Smooth muscle cell (in vitro differentiated cells): ENCODE measurements around the gene SP140L. TPM values are rescaled to one million over a fixed set of nuclear protein-coding genes. Genes with fewer than 3 reads are reported as not detected.

Source experiments
- DNase-seq: peaks from one replicate; lab custom pipeline; 2025; ENCODE audit not compliant: unreplicated experiment; lab: John Stamatoyannopoulos, UW
- H2AFZ ChIP-seq: fragments of 200-600 bp; sonication (generic); 2 replicates; pipeline ENCODE4 v1.6.0; 2016; ENCODE audit warnings: antibody characterized with exemption, low read depth, mild to moderate bottlenecking
- H3F3A ChIP-seq: fragments of 200-600 bp; sonication (generic); 2 replicates; pipeline ENCODE4 v1.6.0; 2017; ENCODE audit warnings: antibody characterized with exemption, low read depth
- H3K27ac ChIP-seq: fragments of 200-600 bp; sonication (generic); 2 replicates; pipeline ENCODE4 v1.5.1; 2016; ENCODE audit warnings: low read depth, mild to moderate bottlenecking
- H3K27me3 ChIP-seq: fragments of 200-600 bp; sonication (generic); 2 replicates; pipeline ENCODE4 v1.6.1; 2016; ENCODE audit warnings: low read depth, mild to moderate bottlenecking
- H3K36me3 ChIP-seq: fragments of 200-600 bp; sonication (generic); 2 replicates; pipeline ENCODE4 v1.5.1; 2016; ENCODE audit warnings: low read depth
- H3K4me1 ChIP-seq: fragments of 200-600 bp; sonication (generic); 2 replicates; pipeline ENCODE4 v1.5.1; 2016; ENCODE audit warnings: low read depth
- H3K4me2 ChIP-seq: fragments of 200-600 bp; sonication (generic); 2 replicates; pipeline ENCODE4 v1.6.0; 2016; ENCODE audit warnings: mild to moderate bottlenecking
- H3K4me3 ChIP-seq: fragments of 200-600 bp; sonication (generic); 2 replicates; pipeline ENCODE4 v1.5.1; 2016; ENCODE audit warnings: mild to moderate bottlenecking
- H3K79me2 ChIP-seq: fragments of 200-600 bp; sonication (generic); 2 replicates; pipeline ENCODE4 v1.6.0; 2016; ENCODE audit warnings: low read depth, mild to moderate bottlenecking
- H3K9ac ChIP-seq: fragments of 200-600 bp; sonication (generic); 2 replicates; pipeline ENCODE4 v1.6.0; 2016; ENCODE audit warnings: low read depth
- H3K9me3 ChIP-seq: fragments of 200-600 bp; sonication (generic); replicated peaks from 2 replicates; pipeline ENCODE4 v1.5.1; 2016; ENCODE audit warnings: low read depth
- H4K20me1 ChIP-seq: fragments of 200-600 bp; sonication (generic); 2 replicates; pipeline ENCODE4 v1.6.0; 2016; ENCODE audit warnings: low read depth
- CTCF ChIP-seq: fragments of 200-600 bp; sonication (generic); IDR thresholded peaks from 2 replicates; pipeline ENCODE4 v1.5.1; 2017; ENCODE audit warnings: borderline replicate concordance, mild to moderate bottlenecking, antibody characterized with exemption; ENCODE audit not compliant: insufficient read depth, poor library complexity, severe bottlenecking
- WGBS: methylation state at CpG from one replicate; pipeline ENCODE4 v1.1.7; 2016; ENCODE audit warnings: low lambda C conversion rate; 5-methylcytosine and 5-hydroxymethylcytosine counted together
- polyA plus RNA-seq: library from polyadenylated mRNA; unstranded; fragments of >200 nt; fragmentation: Nextera tagmentation; extraction: Ambion mirVana; gene quantifications from 2 replicates; pipeline ENCODE4 v1.2.1, GENCODE V29; 2016
- total RNA-seq: library from RNA; depleted of rRNA; stranded (reverse); fragments of >200 nt; gene quantifications from 2 replicates; pipeline ENCODE4 v1.2.3, GENCODE V29; 2014

SP140L gene
- total and polyA plus RNA-seq, 2 experiments from 2014 or later: 0.90 to 1.6 TPM

- Histone ChIP-seq H3K4me1 (no peaks in the 10 kb centered on the region), H3K4me3 (no peak overlapping the region), H3K9ac (no peak overlapping the region), H2AFZ (no peak overlapping the region), H3F3A (no peaks in the 10 kb centered on the region), H3K9me3 (no peaks in the 10 kb centered on the region), H3K79me2 (no peaks in the 10 kb centered on the region), H3K27me3 (no peaks in the 10 kb centered on the region), H4K20me1 (no peaks in the 10 kb centered on the region), H3K27ac (no peak overlapping the region), H3K36me3 (no peaks in the 10 kb centered on the region), H3K4me2 (no peak overlapping the region)
- 93% methylated on average over 5 of the region's 5 CpGs for WGBS
- TF ChIP-seq CTCF: no peak
- no peak for DNase-seq
Measured at GRCh38 chr2:230319211-230319862, 7.7 kb upstream of the SP140L start.

DNA sequence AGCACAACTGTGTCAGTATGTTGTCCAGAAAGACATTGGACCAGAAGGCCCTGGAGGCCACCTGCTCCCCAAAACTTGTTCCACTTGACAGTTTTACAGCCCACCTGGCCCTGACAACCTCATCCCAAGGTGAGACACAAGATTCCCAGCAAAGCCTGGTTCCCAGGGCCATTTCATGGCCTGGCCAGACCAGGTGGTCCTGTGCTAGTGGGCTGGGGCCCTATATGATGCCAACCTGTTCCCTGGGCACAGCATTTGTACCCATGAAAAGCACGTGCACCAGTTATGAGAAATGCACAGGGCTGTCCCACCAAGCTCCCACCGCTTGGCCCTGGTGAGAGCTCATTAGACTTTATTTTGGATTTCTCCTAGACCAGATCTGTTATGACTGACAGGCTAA, 6.0 kb upstream of the SP140L start:
- H2AFZ ChIP-seq: no peak overlapping the region
- no peak overlapping the region for H3K9ac ChIP-seq
- TF ChIP-seq CTCF: no peak
- H3K9me3 ChIP-seq: no peaks in the 10 kb centered on the region
- no peak overlapping the region for H3K4me3 ChIP-seq
- H3K79me2 ChIP-seq: no peaks in the 10 kb centered on the region
- H3K4me2 ChIP-seq: no peak overlapping the region
- H3K27me3 ChIP-seq: no peaks in the 10 kb centered on the region
- H3K4me1 ChIP-seq: no peaks in the 10 kb centered on the region
- H3K27ac ChIP-seq: no peak overlapping the region
- 85% methylated on average over 2 of the region's 2 CpGs for WGBS
- no peaks in the 10 kb centered on the region for H3K36me3 ChIP-seq
- no peaks in the 10 kb centered on the region for H3F3A ChIP-seq
- no peaks in the 10 kb centered on the region for H4K20me1 ChIP-seq
- no peak for DNase-seq

GRCh38 chr2:230322561-230323384, 4.2 kb upstream of the SP140L start:
- TF ChIP-seq CTCF: no peak

More at GRCh38 chr2:230322561-230323384, 4.2 kb upstream of the SP140L start:
- Histone ChIP-seq H4K20me1 (no peaks in the 10 kb centered on the region), H3K79me2 (no peaks in the 10 kb centered on the region), H3F3A (no peaks in the 10 kb centered on the region), H3K4me1 (no peaks in the 10 kb centered on the region), H3K9me3 (no peaks in the 10 kb centered on the region), H3K27ac (no peak overlapping the region), H3K4me2 (no peak overlapping the region), H3K36me3 (no peaks in the 10 kb centered on the region), H3K4me3 (no peak overlapping the region), H3K9ac (no peak overlapping the region), H3K27me3 (no peaks in the 10 kb centered on the region), H2AFZ (no peak overlapping the region)
- WGBS: 86% methylated on average over 12 of the region's 12 CpGs
- no peak for DNase-seq
